Esophagus muscularis mucosa (tissue), 4 donors: ENCODE measurements around the gene SEL1L3.

Experiments
- EP300 ChIP-seq: sonication (generic); formaldehyde crosslinking; IDR thresholded peaks from one replicate; pipeline ENCODE4 v1.6.1; 2017; ENCODE audit warnings: antibody characterized with exemption
- POLR2A ChIP-seq: fragments of 450-650 bp; IDR thresholded peaks from one replicate; pipeline ENCODE4 v1.6.1; 2017; ENCODE audit warnings: antibody characterized with exemption, moderate library complexity, mild to moderate bottlenecking, low read depth
- POLR2AphosphoS5 ChIP-seq, 2 donors: sonication (generic); formaldehyde crosslinking; IDR thresholded peaks; one replicate each; pipeline ENCODE4 v1.6.1; 2017; ENCODE audit warnings: antibody characterized with exemption in 2 of 2
- TF ChIP-seq, protein P1 (sequence below), 3 experiments: fragments of 200-600 bp in 2 of 3; fragments of 450-650 bp in 1 of 3; sonication (generic) in 2 of 3; IDR thresholded peaks; one replicate each; pipeline ENCODE4 v1.5.1; 2017 to 2019; ENCODE audit warnings: antibody characterized with exemption in 3 of 3, mild to moderate bottlenecking in 2 of 3, moderate library complexity in 1 of 3

DNA sequence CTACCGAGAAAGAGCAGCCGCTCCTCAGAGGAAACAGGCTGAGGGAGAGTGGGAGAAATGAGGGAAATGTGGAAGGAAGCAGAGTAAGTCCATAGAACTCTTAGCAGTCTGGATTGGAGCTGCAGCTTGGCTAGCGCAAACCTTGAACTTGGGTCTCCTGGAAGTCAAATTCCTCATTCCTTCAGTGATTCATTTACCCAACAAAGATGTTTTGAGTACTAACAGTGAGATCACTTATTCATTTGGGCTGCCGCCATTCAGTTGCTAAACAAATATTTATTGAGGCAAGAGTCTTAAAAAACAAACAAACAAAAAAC lies 51.5 kb downstream of the SEL1L3 start:
- TF ChIP-seq, protein P1, sequence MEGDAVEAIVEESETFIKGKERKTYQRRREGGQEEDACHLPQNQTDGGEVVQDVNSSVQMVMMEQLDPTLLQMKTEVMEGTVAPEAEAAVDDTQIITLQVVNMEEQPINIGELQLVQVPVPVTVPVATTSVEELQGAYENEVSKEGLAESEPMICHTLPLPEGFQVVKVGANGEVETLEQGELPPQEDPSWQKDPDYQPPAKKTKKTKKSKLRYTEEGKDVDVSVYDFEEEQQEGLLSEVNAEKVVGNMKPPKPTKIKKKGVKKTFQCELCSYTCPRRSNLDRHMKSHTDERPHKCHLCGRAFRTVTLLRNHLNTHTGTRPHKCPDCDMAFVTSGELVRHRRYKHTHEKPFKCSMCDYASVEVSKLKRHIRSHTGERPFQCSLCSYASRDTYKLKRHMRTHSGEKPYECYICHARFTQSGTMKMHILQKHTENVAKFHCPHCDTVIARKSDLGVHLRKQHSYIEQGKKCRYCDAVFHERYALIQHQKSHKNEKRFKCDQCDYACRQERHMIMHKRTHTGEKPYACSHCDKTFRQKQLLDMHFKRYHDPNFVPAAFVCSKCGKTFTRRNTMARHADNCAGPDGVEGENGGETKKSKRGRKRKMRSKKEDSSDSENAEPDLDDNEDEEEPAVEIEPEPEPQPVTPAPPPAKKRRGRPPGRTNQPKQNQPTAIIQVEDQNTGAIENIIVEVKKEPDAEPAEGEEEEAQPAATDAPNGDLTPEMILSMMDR (IDR thresholded peaks at IDR 0.05) = no peak
- TF ChIP-seq POLR2A (no peak), EP300 (no peak), POLR2AphosphoS5 (IDR thresholded peaks at IDR 0.05) (no peak)
